IPS-NIHi7 (cell line): Measurements from ENCODE around the gene XRCC5.

ENCODE experiments used
- DNase-seq: peaks from one replicate; pipeline ENCODE4 v3.0.0; 2012; ENCODE audit warnings: mixed read lengths; ENCODE audit errors: extremely low spot score

Gene XRCC5

DNA sequence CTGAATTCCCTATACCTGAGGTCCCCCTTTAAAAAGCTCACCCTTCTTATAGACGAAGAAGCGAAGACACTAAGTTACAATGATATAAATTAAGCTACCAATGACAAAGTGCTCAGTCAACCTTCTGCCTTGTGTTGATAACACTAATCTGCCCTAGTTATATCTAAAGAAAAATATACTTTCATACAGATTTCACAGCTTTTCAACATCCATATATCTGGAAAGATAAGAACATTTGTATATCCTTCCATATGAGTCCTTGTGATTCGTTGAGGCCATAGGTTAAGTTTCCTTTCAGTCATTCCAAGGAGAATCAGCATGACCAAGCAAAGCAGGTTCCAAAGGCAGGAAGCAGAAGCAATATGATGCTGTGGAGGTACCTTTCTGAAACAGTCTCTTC lies 46.8 kb downstream of the XRCC5 start:
- DNase-seq, result no peak

DNA sequence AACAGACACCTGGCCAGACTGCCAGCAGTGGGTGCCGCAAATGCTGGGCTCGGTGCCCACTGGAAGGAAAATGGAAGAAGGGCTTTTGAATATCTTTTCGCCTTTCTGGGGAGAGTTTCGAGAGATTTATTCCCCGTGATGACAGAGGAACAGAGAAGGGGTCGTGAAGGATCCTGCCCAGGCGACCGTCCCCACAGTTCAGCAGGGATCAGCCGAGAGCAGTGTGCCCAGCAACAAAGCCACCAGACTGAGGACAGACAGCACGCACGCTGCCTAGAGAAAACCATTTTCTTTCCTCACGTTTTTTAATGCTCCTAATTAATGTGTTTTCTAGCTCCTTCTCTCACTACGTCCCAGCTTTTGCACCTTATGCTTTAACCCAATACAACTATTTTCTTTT lies 47.7 kb downstream of the XRCC5 start:
- no peak for DNase-seq

DNA sequence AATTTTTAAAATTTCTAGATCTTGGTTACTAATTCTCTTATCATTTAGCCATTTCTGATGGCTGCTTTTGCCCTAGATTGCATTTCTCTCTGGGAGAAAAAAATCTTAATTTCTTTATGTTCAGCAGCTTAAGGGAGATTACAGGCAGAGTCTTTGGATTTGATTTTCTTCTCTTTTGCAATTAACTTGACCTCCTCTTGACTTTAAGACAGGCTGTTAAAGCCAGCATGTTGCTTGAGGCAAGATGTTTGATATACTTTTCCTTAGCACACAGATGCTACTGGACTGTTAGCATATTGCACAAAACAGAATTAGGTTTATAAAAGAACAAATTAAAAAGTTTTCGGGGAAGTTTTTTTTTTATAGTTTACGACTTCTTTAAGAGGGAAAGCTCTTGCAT lies 50.0 kb downstream of the XRCC5 start:
- DNase-seq, result no peak

DNA sequence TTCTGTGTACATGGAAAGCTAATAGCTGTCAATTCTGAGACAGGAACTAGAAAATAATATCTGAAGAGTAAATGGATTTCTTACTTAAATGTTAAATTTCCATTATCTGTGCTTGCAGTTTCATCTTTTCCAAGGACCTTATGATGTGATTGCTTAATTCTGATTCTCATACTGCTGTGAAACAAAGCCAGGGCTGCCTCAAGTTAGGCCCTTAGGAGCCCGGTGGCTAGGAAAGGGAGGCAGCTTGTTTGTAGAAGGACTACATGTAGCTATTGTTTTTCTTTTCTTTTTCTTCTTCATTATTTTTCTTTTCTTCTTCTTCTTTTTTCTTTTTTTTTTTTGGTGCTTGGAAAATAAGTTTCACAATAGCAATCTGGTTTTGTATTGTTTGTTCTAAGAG lies 50.5 kb downstream of the XRCC5 start:
- DNase-seq, result no peak

DNA sequence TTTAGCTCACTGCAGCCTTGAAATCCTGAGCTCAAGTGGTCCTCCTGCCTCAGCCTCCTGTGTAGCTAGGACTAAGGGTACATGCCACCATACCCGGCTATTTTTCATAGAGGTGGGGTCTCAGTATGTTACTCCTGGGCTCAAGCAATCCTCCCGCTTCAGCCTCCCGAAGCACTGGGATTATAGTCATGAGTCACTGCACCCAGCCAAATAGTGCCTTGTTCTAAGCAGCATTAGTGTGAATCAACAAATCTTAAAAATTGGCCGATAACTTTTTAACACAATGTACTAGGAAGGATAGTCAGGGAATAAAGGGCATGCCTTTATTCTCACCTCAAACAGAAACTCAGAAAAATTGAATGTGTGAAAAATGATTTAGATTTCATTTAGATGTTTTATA lies 51.6 kb downstream of the XRCC5 start:
- DNase-seq, result no peak

DNA sequence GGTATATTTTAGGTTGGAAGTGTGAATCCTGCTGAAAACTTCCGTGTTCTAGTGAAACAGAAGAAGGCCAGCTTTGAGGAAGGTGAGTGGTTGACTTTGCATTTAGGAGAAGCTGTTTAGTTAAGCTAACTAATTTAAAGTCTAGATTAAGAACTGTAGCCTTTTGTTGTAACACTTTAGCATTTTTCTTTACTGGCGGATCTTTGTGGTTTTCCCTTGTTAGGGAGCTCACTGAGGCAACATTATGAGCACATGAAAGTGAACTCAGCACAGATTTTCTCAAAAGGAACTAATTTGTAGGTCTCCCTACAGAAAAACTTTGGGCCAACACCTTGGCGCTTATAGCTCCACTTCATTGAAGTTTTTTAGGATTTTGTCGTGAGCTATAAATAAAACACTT lies 52.8 kb downstream of the XRCC5 start:
- no peak for DNase-seq

DNA sequence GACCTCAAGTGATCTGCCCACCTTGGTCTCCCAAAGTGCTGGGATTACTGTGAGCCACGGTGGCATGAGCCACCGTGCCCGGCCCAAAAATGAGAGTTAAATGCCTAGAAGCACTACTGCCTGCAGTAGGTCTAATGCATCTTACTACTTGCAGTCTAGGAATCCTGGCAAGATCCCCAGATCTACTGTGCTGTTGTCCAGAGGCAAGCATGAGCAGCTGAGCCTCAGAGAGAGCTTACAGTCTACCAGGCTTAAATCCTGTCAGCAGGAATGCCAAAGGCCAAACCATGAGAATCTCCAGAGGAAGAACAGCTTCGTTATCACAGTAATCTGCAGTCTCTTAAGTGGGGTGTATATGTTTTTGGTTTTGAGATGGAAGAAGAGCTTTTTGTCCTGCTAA lies 54.4 kb downstream of the XRCC5 start:
- no peak for DNase-seq

DNA sequence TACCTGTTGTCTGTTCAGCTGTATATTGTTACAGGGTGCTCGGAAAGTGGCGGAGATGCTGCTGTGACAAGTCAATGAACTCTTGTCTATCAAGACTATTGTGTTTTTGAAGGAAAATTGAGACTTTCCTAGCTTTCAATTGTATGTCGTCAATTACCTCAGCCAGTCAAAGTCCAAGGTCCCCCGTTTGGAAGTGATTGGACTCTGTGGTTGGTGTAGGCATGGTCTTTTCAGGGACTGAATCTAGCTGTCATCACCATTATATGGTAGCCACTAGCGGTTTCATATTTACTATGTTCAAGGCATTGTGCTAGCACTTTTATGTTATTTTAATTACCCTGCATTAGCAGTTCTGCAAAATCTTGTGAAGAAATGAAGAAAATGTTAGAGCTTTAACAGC lies 54.9 kb downstream of the XRCC5 start:
- DNase-seq, result no peak

DNA sequence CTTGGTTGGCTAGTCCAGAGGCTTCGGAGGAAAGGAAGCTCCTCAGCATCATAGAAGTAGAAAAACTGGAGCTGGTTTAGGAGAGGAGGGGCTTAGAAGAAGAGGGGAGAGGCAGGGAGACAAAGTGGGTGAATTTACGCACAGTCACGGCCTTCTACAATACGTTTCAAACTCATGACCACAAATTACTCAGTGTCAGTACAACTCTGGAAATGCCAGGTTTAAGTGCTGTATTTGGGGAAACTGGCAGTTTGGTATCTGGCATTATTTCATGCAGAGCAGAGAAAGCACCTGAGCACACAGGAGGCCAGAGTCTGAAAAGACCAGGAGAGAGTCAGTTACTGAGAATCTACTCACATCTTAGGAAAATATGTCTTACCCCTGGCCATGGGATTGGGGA lies 55.4 kb downstream of the XRCC5 start:
- no peak for DNase-seq

DNA sequence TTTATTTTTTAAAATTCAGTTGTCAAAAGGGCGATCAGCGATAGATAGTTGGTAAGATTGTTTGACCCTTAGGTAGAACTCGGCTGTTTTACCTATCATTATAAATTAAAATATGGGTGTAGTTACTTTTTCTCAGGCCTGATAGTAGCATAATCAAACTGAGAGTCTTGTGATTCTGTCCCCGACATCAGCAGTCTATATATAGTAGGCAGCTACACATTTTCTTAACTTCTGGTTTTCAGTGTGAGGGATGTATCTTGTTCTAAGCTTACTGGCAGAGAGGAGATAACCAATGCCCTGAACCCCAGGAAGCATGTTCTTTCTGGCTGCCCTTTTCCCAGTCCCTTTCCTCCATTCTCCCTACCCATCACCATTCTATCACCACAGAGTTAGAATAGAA lies 56.6 kb downstream of the XRCC5 start:
- no peak for DNase-seq

DNA sequence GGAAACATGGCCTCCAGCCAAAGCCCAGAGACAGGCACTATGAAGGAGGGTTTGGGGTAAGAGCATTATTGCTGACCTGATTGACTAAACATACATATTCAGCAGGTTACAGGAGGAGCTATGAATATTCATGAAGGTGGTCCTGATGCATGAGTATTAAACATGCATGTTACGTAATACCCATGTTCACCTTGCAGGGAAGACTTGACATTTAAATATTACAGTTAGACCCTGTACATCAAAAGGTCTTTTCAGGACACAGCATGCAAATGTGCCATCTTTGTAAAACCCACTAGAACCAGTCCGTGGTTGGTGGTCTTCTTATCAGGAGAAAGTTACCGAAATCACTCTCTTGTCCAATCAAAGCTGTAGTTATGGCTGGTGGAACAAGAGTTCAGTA lies 59.9 kb downstream of the XRCC5 start:
- DNase-seq, result no peak

DNA sequence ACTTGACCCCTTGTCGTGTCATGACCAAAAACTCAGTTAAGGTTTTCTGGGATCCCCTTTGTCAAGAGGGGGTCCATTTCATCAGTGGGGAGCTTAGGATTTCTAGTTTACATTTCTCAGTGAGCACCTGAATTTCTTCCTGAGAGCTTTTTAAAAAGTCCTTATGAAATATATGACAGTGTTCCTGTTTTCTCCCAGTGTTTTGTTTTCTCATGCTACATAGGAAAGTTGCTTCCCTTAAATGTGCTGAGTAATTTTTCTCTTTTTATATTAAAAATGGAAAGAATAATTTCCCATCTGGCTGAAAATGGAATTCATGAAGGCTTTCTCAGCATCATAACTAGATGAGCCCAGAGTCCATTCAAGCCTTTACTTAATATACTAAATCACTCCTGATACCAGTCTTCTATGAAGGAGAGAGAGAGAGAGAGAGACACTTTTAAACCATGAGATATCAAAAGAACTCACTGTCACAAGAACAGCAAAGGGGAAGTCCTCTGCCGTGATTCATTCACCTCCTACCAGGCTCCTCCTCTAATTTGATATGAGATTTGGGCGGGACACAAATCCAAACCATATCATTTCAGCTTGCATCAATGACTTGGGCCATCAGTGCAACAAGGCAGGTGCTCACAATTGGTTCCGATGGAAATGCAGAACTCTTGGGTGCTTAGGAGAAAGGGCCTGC lies 61.1 kb downstream of the XRCC5 start:
- no peak for DNase-seq

DNA sequence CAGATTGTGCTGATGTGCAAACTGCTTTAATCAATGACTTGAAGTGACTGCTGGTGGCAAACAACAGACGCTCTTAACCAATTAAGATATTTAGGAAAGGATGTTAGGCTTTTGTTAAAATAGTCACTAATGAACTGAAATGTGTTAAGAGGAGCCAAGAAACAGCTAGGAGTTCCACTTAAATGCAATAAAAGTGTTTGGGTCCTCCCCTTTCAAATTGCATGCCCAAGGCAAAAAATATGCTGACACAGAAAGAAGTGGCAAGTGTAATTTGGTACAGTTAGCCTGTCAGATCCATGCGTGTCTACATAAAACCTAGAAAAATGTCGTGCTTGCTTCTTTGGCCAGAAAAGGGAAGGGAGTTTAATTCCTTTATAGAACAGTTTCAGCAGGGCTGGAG lies 61.9 kb downstream of the XRCC5 start:
- DNase-seq, result no peak

DNA sequence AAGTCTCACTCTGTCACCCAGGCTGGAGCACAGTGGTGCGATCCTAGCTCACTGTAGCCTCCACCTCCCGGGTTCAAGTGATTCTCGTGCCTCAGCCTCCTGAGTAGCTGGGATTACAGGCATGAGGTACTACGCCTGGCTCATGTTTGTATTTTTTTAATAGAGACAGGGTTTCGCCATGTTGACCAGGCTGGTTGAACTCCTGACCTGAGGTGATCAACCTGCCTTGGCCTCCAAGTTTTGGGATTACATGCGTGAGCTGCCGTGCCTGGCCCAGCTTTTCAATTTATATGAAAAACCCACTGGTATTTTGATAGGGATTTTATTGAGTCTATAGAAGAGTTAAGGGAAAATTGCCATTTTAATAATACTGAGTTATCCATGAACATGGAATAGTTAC lies 63.3 kb downstream of the XRCC5 start:
- DNase-seq, result no peak

DNA sequence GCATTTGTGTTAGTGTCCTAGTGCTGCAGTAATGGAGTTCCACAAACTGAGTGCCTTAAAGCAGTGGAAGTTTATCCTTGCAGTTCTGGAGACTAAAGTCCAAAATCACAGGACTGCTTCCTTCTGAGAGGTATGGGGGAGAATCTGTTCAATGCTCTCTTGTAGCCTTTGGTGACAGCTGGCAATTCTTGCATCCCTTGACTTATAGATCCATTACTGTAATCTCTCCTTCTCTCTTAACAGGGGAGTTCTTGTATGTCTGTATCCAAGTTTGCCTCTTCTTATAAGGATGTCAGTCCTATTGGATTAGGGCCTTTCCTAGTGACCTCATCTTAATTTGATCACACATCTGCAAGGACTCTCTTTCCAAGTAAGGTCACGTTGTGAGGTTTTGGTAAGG lies 69.9 kb downstream of the XRCC5 start:
- no peak for DNase-seq

DNA sequence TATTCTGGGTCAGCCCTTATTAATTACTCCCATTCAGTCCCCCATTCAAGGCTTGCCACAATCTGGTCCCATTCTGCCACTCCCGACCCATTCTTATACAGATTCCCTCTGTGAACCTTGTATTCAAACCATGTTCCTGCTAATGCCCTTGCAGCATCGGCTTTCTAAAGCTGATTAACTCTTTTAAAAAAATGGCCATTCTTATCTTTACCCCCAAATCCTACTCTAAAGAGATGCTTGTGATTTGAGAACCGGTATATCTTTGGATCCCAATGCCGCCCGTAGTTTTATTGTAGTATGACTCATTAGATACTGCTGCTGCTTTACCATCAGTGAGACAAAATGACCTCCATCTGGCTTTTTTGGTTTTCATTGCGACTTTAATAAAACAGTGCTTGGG lies 72.2 kb downstream of the XRCC5 start:
- no peak for DNase-seq

DNA sequence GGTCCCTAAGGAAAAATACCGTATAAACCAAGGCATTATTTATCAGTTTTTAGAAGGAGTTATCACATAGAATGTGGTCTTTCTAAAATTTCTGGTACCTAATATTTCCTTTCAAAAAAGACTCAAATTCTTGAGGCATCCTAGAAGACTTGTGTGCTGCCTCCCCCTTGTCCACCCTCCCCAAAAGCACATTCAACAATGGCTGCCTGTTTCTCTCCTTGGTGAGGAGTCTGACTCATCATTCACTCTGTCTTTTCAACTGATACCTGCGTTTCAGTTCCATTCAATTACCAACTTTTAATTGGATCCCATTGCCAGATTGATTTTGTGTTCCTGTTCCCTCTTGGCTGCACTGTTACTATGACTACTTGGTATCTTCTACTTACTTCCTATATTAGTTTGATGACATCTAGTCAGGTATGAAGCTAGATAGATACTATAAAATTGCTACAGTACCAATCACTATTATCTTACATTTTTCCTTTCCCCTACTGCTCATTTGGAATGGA lies 72.9 kb downstream of the XRCC5 start:
- no peak for DNase-seq

DNA sequence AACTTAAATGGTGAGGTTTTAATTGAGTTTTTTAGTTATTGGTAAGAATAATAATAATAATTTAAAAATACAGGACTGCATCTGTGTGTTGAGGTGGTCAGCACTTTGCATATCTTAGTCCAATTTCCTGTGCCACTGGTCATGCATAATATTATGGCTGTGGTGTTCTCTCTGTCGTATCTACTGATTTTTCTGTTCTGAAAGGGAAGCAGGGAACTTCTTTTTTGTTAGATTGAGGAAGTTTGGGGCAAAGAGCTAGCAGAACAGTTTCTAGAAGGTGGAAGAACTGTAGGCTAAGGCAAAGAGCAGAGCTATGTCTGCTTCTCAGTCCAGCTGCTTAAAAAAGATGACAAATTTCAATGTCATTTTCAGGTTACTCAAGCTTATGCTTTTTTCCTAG lies 74.3 kb downstream of the XRCC5 start:
- no peak for DNase-seq

DNA sequence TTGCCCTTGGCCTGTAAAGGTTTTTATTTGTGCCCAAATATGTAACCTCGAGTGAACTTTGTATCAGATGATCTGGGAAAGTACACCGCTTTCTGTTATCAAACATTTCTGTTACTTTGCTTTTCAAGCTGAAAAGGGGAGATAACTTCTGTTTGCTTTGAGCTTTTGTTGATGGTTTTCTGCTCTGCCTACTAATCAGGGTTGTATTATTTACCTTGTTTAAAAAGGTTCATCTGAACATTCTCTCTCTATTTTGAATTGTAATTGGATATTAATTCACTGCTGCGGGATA lies 79.4 kb downstream of the XRCC5 start:
- DNase-seq, result no peak

DNA sequence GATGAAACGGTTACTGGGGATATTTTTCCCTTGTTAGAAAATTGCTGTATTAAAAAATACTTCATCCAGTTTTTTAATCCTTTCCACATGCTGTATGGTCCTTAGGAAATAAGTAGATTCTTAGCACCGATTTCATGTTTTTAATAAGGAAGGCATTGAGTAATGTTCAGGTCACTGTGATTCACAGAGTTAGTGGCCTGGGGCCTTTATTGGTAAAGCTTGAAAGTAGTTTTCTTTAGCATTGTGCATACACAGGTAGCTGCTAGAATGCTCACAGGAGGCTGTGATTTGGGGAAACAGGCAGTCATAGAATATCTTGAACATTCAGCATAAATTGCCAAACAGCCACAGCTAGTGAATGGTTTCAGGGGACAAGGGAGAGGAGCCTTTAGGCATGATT lies 79.8 kb downstream of the XRCC5 start:
- no peak for DNase-seq

DNA sequence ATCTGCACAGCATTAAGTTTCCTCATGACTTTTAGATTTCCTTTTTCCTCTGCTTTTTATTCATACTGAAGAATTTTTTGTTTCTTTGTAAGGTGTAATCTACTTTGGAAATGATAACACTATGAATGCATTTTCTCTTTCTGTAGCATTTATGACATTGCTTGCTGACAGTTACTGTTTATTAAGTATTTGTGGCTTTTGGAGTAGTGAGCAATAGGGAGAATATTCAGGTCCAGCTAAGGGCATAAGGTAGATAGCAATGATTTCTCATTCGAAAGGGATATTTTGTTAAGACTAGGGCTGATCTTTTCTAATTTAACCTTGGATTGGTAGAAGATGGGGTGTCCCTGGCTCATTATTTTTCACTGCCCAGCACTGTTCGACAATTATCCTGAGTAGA lies 80.3 kb downstream of the XRCC5 start:
- no peak for DNase-seq

DNA sequence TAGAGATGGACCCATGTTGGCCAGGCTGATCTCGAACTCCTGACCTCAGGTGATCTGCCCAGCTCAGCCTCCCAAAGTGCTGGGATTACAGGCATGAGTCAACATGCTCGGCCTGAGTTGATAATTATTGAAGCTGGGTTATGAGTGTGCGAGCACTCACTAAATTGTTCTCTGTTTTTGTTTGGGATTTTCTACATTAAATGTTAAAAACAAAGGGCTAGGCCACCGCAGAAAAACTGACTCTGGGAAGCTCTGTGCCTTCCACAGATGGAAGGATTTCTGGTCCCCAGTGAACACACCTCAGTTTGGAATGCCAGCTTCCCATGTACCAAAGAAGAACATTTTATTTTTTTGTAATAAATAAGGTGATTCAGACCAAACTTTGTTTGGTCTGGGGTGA lies 83.0 kb downstream of the XRCC5 start:
- no peak for DNase-seq

DNA sequence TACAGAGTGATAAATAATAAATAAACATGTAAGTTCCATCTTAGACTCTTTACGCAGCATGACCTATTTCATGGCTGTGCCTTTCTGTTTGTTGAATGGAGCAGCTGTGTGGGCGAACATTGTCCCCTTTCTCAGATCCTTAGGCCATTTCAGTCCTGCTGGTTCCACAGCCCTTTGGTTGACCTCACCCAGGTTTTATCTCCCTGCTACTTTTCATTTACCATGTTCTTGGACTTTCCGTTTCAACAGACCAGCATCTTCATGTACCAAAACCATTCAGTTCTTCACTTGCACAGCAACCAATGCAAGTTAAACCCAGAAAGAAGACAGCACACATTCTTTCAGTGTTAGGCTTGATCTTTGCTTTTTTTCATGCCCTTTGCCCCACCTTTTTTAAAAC lies 83.8 kb downstream of the XRCC5 start:
- no peak for DNase-seq

DNA sequence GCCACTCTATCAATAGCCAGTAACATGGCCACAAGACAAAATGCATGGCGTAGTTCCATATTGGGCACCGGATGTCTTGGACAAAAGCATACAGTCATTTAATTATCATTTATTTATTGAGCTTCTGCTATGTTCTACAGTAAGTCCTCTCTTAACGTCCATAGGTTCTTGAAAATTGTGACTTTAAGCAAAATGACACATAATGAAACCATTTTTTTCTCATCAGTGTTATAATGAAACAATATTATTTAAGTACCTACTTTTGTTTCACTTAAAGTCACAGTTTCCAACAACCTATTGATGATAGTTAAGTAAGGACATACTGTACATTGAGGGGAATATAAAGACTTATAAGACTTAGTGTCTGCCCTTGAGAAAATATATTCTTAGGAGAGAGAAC lies 84.9 kb downstream of the XRCC5 start:
- DNase-seq, result no peak

DNA sequence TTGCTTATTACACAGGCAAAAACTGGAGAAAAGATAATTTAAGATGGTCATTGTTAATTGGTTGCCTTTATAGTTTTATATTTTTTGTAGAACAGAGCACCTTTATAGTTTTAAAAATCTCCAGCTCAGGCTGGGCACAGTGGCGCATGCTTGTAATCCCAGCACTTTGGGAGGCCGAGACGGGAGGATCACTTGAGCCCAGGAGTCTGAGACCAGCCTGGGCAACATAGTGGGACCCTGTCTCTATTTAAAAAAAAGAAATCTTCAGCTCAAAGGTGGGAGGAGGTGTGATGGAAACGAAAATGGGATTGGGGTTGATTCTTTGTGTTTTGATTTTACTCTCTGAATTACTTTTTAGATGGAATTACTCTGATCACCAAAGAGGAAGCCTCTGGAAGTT lies 85.4 kb downstream of the XRCC5 start:
- DNase-seq, result no peak
